Measurements from ENCODE around the gene GFRA1.
"Not testable (repeated sequence)": the region's sequence is repeated elsewhere in the genome, so short reads cannot be mapped to it uniquely, and the experiment has no call there.

Gene GFRA1

DNA sequence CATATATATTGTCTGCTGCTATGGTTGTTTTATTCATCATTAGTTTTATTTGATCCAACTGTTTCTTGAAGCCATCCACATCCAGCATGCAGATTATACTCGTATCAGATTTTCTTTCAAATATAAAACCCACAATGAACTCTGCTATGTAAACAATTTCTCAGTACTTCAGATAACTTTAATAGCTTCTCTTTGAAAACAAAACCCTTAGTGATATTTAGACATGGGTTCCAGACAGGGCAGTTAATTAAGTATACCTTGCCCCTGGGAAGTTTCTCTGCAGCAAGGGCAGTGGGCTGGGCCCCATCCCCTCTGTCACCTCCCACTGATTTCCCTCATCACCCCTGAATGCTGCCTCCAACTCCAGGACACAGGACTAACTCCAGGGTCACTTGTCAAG lies 104.3 kb downstream of the GFRA1 start:
- FAIRE-seq (no peak), DNase-seq (ENCODE audit: extremely low spot score, insufficient read length, low read depth) (no peak)

DNA sequence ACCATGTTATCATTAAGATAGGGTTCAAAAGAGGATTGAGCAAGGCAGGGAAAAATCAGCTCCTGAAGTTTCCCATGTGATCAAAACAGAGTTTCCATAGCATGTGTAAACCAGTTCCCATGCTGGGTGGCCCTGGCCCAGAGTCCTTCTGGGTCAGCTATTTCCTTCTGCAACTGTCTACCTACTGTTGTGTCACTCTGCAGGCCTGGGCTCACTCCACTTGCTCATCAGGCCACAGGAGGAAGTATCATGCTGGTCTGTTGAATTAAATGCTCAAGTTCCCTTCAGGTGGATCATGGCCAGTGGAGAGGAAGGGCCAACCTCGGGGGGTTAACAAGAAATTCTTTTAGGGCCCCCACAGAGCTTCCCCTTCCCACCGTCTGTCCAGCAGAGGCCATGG lies 104.7 kb downstream of the GFRA1 start:
- DNase-seq (ENCODE audit: extremely low spot score, insufficient read length, low read depth) (no peak), FAIRE-seq (no peak)

DNA sequence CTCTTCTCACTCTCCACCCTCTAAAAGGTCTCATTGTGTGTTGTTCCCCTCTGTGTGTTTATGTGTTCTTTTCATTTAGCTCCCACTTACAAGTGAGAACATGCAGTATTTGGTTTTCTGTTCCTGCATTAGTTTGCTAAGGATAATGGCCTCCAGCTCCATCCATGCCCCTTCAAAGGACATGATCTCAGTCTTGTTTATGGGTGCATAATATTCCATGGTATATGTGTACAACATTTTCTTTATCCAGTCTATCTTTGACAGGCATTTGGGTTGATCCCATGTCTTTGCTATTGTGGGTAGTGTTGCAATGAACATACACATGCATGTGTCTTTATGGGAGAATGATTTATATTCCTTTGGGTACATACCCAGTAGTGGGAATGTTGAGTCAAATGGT lies 107.1 kb downstream of the GFRA1 start:
- DNase-seq (ENCODE audit: extremely low spot score, insufficient read length, low read depth); FAIRE-seq: not testable (repeated sequence)

DNA sequence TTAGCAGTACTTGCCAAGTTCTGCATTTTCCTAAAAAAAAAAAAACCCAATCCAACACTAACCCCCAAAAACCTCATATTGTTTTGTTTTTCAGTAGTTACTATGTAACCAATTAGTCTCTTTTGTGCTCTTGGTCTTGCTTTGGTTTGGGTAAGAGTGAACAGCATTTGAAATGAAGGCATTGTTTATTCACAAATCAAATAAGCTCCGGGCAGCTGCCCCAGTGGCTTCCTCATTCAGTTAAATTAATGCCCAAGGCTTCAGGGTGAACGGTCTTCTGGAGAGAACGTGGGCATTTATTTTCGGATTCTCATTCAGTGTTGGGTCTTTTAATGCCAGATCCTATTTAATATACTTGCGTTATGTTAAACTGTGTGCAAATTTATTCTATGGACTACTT lies 108.7 kb downstream of the GFRA1 start:
- DNase-seq (ENCODE audit: extremely low spot score, insufficient read length, low read depth) (no peak), FAIRE-seq (no peak)

DNA sequence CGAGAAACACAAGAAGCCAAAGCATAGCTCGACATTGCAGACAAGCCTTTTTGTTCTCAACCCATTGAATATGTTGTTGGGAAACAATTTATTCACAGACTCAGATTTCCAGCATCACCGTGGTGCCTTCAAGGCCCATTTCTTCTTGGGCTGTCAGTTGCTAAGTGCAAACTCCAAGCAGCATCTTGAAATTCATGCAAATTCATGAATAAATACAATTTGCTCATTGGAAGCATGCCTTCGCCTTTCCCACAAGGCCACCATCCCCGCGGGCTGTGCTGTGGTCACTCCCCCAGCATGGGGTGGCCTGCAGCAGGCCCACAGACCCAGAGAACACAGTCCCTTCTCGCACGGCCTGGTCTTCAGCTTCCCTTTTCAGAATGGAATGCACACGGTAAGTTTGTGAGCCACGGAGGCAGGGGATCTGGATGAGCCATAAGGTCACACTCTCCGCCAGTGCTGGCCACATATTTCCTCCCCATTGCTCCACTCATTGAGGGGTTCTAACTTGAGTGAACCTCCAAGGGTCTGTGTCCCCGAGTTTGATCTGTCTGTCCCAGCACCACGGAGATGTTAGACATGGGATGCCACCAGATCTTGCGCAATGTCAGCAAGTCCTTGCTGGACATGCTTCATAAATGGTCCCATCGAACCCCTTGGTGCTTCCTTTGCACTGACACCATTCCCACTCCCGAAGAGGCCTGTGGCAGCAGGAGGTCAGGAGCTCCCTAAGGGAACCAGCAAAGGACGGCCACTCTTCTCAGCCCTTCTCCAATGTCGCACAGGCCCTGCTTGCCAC lies 109.5 kb downstream of the GFRA1 start:
- DNase-seq (ENCODE audit: extremely low spot score, insufficient read length, low read depth) (no peak), FAIRE-seq (no peak)

DNA sequence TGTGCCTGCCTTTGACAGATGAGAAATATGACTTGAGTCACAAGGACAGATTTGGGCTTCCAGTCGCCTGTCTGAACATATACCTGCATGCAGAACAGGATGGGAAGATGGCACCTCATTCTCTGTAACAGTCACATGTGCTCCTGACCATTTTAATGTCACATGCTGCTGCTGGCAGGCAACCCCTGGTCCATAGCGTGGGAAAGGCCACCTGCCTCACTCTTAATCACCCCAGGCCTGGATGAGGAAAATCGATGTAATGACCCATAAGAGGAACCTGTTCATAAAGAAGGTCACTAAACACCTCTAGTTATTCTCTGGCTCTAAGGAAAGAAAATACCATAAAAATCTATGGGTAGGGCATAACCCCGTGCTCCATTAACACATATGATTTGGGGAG lies 110.2 kb downstream of the GFRA1 start:
- FAIRE-seq, result no peak
- no peak for DNase-seq (ENCODE audit: extremely low spot score, insufficient read length, low read depth)

DNA sequence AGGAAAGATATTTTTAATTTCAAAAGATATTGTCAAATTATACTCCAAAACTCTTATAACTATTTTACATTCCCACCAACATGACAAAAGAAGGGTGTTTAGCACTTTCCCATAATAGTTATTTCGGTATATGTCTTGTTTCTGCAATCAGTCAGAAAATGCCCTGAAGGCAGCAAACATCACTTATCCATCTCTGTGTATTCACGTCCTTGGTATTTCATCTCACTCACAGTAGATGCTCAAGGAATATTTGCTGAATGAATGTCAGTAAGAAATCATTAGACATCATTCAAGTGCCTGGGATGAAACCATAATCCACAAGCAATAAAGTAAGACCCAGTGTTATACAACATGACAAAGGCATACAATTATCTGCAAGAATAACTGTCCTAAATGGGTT lies 112.7 kb downstream of the GFRA1 start:
- DNase-seq (ENCODE audit: extremely low spot score, insufficient read length, low read depth), result no peak
- FAIRE-seq, result no peak

DNA sequence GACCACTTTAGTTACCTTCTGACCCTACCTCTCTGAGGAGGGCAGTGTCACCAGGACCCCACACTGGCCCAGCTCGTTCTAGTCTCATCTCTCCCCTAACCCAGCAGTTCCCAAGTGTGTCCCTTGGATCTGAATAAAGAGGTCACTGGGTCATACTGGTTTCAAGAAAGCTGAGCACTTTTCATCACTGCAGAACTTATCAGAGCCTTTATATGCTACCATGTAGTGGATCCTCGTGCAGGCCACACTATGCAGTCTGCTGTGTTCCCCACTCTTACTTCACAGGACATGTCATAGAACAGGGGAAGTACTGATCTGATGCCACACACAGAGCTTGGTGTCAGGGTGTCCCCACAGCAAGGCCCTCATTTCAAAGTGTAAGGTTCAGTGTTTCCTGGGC lies 113.8 kb downstream of the GFRA1 start:
- FAIRE-seq, result no peak
- DNase-seq (ENCODE audit: extremely low spot score, insufficient read length, low read depth), result no peak

DNA sequence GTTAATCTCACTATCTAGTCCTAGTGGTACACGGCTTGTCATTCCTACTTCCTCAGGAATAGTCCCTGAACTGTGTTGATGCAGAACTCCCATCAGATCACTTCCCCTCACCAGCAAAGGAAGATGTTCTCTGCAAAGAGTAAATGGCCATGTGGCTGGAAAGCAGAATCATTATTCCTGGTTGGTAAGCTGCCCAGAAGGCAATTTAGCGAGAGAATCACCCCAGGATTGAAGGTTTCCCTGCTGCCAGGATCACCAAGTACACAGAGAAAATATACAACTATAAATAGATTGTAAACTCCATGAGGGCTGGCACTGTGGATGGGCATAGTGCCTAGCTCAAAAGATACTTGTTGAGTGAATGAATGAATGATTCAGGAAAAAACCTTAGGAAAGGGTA lies 115.0 kb downstream of the GFRA1 start:
- DNase-seq (ENCODE audit: extremely low spot score, insufficient read length, low read depth), result no peak
- FAIRE-seq, result no peak

DNA sequence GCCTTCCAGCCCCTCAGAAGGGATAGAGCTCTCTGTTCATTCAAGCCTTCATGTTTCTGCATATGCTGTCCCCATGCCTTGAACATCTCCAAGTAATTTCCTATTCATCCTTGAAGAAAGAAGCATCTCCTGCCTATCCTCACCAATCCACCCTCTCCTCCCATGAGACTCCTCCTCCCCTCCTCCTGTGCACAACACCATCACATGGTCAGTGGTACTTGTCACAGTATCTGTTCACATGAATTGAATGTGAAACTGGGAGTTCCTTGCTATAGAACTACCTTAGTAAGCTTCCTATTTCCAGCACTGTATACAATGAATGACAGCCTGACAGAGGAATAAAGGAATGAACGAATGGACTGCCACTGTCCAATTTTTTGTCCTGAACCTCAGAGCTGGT lies 115.5 kb downstream of the GFRA1 start:
- FAIRE-seq, result no peak

DNA sequence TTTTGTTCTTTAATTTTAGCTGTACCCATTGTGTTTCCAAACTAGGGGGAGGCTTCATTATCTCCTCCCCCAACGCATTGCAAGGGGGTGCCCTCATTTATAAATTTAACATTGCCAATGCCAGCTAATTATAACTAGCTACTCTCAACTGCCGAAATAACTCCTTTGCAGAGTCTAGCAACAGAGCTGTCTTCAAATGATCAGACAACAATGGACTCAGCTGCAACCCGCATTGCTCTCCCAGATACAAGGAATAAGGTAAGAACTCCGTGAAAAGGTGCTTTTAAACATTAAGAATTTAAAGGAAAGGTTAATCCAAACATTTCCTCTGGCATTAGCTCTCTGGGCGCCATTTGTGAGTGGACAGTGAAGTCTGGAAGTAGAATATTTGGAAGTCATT lies 116.2 kb downstream of the GFRA1 start:
- DNase-seq (ENCODE audit: extremely low spot score, insufficient read length, low read depth) (no peak), FAIRE-seq (no peak)

More for the DNA sequence above, 115.5 kb downstream of the GFRA1 start:
- DNase-seq (ENCODE audit: extremely low spot score, insufficient read length, low read depth), result no peak

DNA sequence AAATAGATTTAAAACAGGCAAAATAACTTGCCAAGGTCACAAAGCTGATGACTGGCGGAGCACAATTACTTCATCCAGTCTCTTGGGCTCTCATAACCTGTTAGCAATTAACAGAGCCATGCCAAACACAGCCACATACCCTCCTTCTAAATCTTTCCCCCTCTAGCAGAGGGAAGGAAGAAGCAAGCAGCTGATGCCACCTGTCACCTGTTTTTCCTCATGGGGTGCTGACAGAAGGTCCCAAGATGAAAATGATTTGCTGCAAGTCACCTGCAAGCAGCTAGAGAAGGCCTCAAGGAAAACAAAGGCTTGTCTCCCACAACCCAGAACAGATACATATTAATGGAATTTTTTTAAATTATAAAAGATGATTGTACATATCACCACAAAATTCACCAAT lies 117.8 kb downstream of the GFRA1 start:
- FAIRE-seq (no peak), DNase-seq (ENCODE audit: extremely low spot score, insufficient read length, low read depth) (no peak)

DNA sequence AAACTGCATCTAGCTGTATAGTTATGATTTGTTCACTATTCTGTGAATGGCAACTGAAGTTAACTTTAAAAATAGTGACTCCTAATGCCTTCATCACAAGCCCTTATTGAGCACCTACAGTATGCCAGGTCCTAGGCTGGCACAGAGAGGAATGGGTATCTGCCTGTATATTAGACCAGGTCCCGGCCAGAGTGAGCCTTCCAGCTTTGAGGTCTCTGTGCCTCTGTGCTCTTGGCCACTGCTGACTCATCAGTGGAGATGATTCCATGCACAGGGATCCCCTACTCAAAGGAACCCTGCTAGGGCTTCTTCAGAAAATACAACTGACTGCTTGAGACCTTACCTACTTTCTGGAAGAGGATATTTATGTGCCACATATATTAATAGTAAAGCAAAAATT lies 118.4 kb downstream of the GFRA1 start:
- DNase-seq (ENCODE audit: extremely low spot score, insufficient read length, low read depth) (no peak), FAIRE-seq (no peak)

DNA sequence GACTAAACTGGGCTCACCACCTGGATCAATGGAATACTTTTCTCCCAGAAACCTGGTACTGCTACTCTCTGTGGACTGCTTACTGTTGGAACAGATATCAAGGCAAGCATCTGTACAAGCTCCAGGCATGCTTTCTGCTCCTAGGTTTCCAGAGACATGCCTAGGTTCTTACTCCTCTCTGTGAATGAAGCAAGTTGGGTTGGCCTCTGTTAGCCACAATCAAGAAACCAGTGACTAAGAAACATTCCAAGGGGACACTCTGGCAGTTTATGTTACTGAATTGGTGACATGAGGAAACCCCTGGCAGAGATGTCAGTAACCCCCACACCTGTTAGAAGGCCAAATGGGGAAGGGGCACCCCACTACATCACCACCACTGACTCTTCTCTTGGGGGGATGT lies 121.9 kb downstream of the GFRA1 start:
- no peak for FAIRE-seq

DNA sequence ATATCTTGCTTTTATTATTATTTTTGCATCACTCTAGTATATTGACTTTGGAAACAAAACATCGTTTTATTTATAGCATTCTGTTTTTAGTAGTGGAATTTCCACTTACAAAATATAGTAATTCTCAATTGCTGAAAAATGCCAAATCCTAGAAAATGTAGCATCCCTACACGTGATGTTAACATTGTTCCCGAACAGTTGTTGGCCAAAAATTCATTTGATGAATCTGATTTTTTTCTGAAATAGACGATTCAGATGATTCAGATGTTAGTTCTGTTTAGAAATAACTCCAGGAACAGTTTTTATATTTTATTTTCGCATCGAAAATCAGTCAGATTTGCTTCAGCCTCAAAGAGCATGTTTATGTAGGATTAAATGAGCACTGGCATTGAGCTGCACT lies 122.4 kb downstream of the GFRA1 start:
- FAIRE-seq (no peak), DNase-seq (ENCODE audit: extremely low spot score, insufficient read length, low read depth) (no peak)

More for the DNA sequence above, 121.9 kb downstream of the GFRA1 start:
- no peak for DNase-seq (ENCODE audit: extremely low spot score, insufficient read length, low read depth)

DNA sequence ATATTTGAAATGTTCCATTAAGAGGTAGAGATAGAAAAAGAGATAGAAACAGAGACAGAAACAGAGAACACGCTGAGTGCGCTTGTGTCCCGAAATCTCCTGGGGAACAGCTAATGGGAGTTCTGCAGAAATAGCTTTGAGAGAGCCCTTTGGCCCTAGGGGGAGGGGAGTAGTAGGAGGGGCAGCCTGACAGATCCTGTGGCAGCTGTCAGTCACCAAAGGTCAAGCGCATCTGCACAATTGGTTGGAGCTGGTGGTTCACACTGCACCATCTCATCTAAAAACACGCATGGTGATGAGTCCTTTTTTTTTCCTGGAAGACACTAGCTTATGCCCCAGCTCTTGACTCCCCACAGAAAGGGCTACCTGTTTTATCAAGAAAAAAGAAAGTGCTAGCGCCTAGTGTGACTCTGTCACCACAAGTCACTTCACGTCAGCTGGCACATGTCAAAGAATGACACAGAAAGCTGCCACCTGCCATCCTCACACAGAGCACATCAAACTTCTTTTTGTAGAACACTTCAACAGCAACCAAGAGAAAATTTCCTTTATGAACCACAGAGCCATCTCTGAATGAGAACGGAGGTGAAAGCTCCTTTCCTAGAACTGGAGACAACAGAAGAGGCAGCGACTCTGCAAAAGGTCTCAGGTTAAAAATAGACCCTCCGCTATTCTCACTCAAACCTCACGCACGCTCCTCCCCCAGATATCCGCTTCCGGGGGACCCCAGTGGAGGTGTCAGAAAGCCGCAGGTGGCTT lies 125.7 kb downstream of the GFRA1 start:
- DNase-seq (ENCODE audit: extremely low spot score, insufficient read length, low read depth) (no peak), FAIRE-seq (no peak)

DNA sequence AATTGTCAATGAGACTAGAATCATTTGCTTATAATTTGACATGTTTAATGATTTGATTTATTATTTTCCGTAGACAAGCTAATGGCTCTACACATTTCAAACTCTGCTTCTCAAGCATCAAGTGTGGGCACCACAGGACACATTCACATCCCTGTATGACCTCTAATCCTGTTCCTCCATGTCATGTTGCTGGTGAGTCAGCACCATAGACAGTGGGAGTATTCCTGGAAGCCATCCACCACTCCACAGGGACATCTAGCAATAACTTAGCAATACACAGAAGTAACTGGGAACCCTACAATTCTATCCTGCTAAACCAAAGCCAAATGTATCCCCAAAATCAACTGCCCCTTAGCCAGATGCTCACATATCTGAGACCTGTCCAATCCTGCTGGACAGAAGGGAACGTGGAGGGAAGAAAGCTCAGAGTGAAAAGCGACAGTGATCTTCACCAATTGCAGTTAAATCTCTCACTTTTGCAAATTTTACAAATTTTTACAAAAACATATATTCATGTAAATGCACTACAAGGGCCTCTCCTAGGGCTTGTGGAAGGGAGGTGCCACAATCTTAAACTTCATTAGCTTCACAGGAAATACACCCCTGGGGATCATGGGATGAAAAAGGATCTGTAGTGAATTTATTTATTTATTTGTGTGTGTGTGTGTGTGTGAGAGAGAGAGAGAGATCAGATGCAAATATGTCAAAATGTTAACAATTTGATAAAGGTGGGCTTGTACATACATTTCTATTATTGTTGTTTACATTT lies 126.5 kb downstream of the GFRA1 start:
- DNase-seq (ENCODE audit: extremely low spot score, insufficient read length, low read depth), result no peak
- FAIRE-seq, result no peak

DNA sequence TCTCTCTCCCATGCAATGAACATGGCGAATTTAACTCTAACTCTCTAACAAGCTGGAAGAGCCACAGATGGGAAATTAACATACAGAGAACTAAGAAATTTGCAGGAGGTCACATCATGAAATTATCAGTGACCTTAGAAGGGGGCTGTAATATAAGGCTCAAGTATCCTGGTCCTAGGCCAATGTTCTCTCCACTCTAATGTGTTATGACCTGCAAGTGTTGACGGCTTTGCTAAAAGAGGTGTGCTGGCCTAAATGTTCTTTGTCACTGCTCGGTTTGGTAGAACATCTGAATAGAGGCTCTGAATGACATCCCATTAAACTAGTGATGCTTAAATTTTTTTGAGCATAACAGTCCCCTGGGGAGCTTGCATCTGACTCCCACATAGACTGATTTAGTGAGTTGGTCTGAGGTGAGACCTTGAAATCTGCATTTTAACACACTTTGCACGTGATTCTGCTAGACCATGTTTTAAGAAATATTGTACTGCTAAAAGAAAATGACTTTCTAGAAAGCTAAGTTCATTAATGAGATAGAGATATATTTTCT lies 129.3 kb downstream of the GFRA1 start:
- FAIRE-seq (no peak), DNase-seq (ENCODE audit: extremely low spot score, insufficient read length, low read depth) (no peak)

DNA sequence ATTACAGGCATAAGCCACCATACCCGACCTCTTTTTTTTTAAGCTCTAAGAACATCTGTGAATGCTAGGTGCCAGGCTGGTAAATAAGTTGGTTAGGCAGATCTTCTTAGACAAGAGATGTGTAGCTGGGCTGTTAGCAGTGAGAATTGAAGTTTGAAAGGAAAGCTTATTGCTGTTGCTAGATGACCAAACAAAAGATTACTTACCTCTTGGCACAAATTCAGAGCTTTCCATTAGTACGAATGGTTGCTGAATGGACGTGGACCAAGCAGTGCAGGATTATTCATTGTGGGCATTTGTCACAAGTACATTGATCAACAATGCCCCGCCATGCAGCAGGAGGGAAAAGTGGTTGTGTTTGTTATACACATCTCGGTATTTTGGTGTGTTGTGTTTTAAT lies 131.2 kb downstream of the GFRA1 start:
- FAIRE-seq, result no peak

DNA sequence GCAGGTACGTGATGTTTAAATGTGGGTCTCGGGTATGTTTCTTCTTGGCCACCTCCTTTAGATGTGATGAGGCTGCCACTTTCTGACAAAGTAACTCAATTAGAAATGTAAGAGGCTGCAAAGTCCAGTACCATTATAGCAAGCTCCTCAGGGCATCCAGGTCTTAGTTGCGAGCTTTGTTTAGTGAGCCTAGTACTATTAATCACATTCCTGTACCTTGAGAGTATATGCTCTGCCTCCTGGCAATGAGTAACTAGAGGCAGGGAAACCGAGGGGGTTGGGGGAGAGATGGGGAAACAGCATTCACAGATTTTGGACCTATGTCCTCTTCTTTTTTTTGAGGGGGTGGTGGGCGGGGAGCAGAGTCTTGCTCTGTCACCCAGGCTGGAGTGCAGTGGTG lies 131.8 kb downstream of the GFRA1 start:
- DNase-seq (ENCODE audit: extremely low spot score, insufficient read length, low read depth) (no peak), FAIRE-seq (no peak)

More for the DNA sequence above, 131.2 kb downstream of the GFRA1 start:
- DNase-seq (ENCODE audit: extremely low spot score, insufficient read length, low read depth), result no peak

DNA sequence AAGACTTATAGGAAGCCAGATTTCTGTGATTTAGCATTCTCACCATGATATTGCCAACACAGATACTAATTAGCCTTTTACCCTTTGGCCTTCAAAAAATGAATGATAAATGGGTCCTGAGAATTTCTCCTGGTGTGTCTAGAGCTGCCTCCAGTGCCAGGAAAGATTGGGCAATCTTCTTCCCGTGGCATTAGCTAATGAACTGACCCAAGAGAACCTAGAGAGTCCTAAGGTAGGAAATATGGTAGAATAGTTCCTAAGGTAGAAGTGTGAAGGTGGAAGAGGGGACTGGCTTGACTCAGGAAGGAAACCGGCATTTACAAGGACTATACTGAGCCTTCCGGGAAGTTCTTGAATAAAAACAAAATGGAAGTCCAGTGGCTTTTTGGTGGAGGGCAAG lies 133.1 kb downstream of the GFRA1 start:
- DNase-seq (ENCODE audit: extremely low spot score, insufficient read length, low read depth) (no peak), FAIRE-seq (no peak)

Data from GM18507 (cell line).